Ovary (tissue), 10 donors: ENCODE results near the gene PRSS3. TPM values are rescaled to one million over a fixed set of nuclear protein-coding genes. Genes with fewer than 3 reads are reported as not detected.
"Not testable (repeated sequence)": the region's sequence is repeated elsewhere in the genome, so short reads cannot be mapped to it uniquely, and the experiment has no call there.

Experiments used
- DNase-seq, 5 donors: peaks; one replicate each; pipeline ENCODE4 v3.0.0-alpha.2; 2019 to 2020
- H3K27ac ChIP-seq, 2 donors: fragments of 200-600 bp; one replicate each; pipeline versions ENCODE4 v1.5.1 to v1.8.0; 2019 to 2022
- H3K27me3 ChIP-seq: fragments of 200-600 bp; one replicate; pipeline ENCODE4 v1.8.0; 2022
- H3K36me3 ChIP-seq: fragments of 200-600 bp; sonication (generic); one replicate; pipeline ENCODE4 v1.5.1; 2019
- H3K4me1 ChIP-seq: one replicate; pipeline ENCODE4 v1.8.1; 2013; ENCODE audit warnings: mild to moderate bottlenecking, moderate library complexity; ENCODE audit not compliant: insufficient read depth
- H3K4me3 ChIP-seq: fragments of 200-600 bp; sonication (generic); one replicate; pipeline ENCODE4 v1.5.1; 2017
- H3K9me3 ChIP-seq, 2 donors: fragments of 200-600 bp in 1 of 2; sonication (generic) in 1 of 2; one replicate each; pipeline versions ENCODE4 v1.5.1 to v1.8.1; 2013 to 2019; ENCODE audit warnings: mild to moderate bottlenecking in 1 of 2, moderate library complexity in 1 of 2
- EP300 ChIP-seq: sonication (generic); formaldehyde crosslinking; IDR thresholded peaks from one replicate; pipeline ENCODE4 v1.6.1; 2017; ENCODE audit warnings: antibody characterized with exemption
- POLR2A ChIP-seq: fragments of 450-650 bp; IDR thresholded peaks from one replicate; pipeline ENCODE4 v1.6.1; 2017; ENCODE audit warnings: antibody characterized with exemption, mild to moderate bottlenecking, moderate library complexity
- WGBS, 3 donors: extraction: QIAGEN DNeasy Blood & Tissue Kit in 1 of 3; methylation state at CpG; one replicate each; pipeline versions ENCODE4 v1.1.5 to v1.1.7; 2013 to 2017; 5-methylcytosine and 5-hydroxymethylcytosine counted together
- intact Hi-C, 4 donors: fragments of 100-400 bp; cut with DNase I; formaldehyde crosslinking; loops; one replicate each; pipeline versions ENCODE4 v1.11.0 to v1.15.1; 2022 to 2023
- long read RNA-seq, 3 donors: library from polyadenylated mRNA in 2 of 3; unstranded in 2 of 3; transcript quantifications; one replicate each; pipeline ENCODE4 v2.0.0 and lab custom pipeline, GENCODE V29; 2021 to 2026
- polyA plus RNA-seq, 2 donors: library from polyadenylated mRNA; stranded (reverse); fragments of 200-250 nt in 1 of 2; fragments of 350-450 nt in 1 of 2; fragmentation: Illumina TruSeq in 1 of 2; extraction: RNeasy Lipid Tissue Mini Kit (QIAGEN cat#74804) in 1 of 2; gene quantifications; one replicate each; pipeline ENCODE4 v1.2.3, GENCODE V29; 2013 to 2014
- total RNA-seq, 7 donors: library from RNA; depleted of rRNA in 2 of 7; stranded (reverse); fragments of >200 nt in 2 of 7; fragmentation: NEBNext Ultra II Directional in 3 of 7; extraction: Animal tissue kit (Norgen Biotek cat#: 25700) in 3 of 7; gene quantifications; one replicate each; pipeline versions ENCODE4 v1.1.0 to v1.2.4, GENCODE V29; 2016 to 2023
- TF ChIP-seq, protein P1 (sequence below), 3 donors: fragments of 450-650 bp in 2 of 3; fragments of 200-600 bp in 1 of 3; IDR thresholded peaks; one replicate each; pipeline versions ENCODE4 v1.5.1 to v1.8.0; 2016 to 2022; ENCODE audit warnings: antibody characterized with exemption in 3 of 3, mild to moderate bottlenecking in 1 of 3
- donor health status: DM: no; HTN: no; CAD: no; lungs with moderate emphysema.
- donor health status: DM: no; HTN: no; CAD: no.
- donor health status: Bipolar disorder and iron deficiency.
- donor health status: DM: yes; HTN: yes; CAD: no.
- donor health status: DM: no; HTN: no; CAD: no.
- donor health status: DM: yes; HTN: yes; CAD: no.

PRSS3 gene
- total RNA-seq (1 to 10 TPM in 2 of 7 donors, not detected in 5; 1.4 to 2.0 TPM), polyA plus RNA-seq (not detected)
- long read RNA-seq, donor 1 = 0 reads
- long read RNA-seq, donor 2 = 0 reads
- long read RNA-seq, donor 3 = 0 reads

DNA sequence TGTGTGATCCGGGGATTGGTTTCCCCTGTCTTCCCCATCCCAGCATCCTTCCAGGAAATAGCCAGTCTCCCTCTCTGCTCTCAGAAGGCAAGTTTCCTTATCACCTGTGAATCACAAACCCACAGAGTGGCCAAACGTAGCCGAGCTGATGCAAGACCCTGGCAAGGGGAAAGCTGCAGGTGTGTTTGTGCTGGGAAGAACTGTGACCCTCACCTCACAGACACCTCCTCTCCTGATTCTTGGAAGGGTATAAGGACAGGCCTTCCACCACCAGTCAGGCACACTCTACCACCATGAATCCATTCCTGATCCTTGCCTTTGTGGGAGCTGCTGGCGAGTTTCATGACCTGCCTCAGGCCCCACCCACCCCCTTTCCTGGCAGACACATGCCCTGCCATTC, at the start of gene PRSS3:
Gene PRSS3 (plus strand): TSS at position 281 of the 400 bp plus-strand sequence. CDS start 13 bp downstream, at position 294.
- Histone ChIP-seq H3K27ac (no peak within 1 kb of the TSS), H3K4me1 (no peaks in the 10 kb centered on the region), H3K27me3 (no peaks in the 10 kb centered on the region), H3K4me3 (no peak within 1 kb of the TSS), H3K36me3 (no peaks in the 10 kb centered on the region), H3K9me3 (no peaks in the 10 kb centered on the region)
- intact Hi-C loops = no loop called here
- 65 to 73% (median 69%) methylated on average over 4 of the region's 4 CpGs for WGBS, 3 donors
- no peak for DNase-seq
- TF ChIP-seq, protein P1, sequence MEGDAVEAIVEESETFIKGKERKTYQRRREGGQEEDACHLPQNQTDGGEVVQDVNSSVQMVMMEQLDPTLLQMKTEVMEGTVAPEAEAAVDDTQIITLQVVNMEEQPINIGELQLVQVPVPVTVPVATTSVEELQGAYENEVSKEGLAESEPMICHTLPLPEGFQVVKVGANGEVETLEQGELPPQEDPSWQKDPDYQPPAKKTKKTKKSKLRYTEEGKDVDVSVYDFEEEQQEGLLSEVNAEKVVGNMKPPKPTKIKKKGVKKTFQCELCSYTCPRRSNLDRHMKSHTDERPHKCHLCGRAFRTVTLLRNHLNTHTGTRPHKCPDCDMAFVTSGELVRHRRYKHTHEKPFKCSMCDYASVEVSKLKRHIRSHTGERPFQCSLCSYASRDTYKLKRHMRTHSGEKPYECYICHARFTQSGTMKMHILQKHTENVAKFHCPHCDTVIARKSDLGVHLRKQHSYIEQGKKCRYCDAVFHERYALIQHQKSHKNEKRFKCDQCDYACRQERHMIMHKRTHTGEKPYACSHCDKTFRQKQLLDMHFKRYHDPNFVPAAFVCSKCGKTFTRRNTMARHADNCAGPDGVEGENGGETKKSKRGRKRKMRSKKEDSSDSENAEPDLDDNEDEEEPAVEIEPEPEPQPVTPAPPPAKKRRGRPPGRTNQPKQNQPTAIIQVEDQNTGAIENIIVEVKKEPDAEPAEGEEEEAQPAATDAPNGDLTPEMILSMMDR (IDR thresholded peaks at IDR 0.05) = no peak
- TF ChIP-seq EP300 (no peak), POLR2A (no peak)

DNA sequence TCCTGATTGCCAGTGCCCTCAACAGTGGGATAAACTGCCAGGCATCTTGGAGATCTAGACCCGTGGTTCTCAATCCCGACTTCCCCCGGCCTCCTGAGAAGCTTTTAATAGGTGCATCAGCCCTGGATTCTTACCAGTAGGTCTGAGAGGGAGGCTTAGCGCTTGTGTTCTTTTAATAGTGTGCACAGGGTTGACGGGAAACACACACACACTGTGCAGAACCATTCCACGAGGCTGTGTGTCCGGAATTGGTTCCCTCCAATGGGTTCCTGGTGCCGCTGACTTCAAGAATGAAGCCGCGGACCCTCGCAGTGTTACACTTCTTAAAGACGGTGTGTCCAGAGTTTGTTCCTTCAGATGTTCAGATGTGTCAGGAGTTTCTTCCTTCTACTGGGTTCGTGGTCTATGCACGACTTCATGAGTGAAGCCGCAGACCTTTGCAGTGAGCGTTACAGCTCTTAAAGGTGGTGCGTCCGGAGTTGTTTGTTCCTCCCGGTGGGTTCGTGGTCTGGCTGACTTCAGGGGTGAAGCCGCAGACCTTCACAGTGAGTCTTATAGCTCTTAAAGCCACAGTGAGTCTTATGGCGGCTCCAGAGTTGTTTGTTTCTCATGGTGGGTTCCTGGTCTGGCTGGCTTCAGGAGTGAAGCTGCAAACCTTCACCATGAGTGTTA, 46.6 kb upstream of the PRSS3 start:
- H3K27me3 ChIP-seq = no peaks in the 10 kb centered on the region
- H3K27ac ChIP-seq = no peak overlapping the region
- 85 to 86% (median 86%) methylated on average over 22 of the region's 22 CpGs for WGBS, 3 donors
- DNase-seq = no peak
- H3K36me3 ChIP-seq = no peaks in the 10 kb centered on the region
- intact Hi-C loops = no loop called here
- H3K4me1 ChIP-seq = peaks cover 2% of the 10 kb centered on the region
- TF ChIP-seq EP300 (no peak), POLR2A (no peak)
- TF ChIP-seq, protein P1 (IDR thresholded peaks at IDR 0.05) = no peak
- H3K9me3 ChIP-seq = no peaks in the 10 kb centered on the region
- H3K4me3 ChIP-seq = no peak overlapping the region

DNA sequence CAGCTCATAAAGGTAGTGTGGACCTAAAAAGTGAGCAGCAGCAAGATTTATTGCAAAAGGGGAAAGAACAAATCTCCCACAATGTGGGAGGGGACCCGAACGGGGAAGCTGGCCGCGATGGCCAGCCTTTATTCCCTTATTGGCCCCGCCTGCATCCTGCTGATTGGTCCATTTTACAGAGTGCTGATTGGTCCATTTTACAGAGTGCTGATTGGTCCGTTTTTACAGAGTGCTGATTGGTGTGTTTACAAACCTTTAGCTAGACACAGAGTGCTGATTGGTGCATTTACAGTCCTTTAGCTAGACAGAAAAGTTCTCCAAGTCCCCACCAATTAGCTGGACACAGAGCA, 46.1 kb upstream of the PRSS3 start:
- DNase-seq, intact Hi-C loops, H3K36me3 ChIP-seq, H3K27me3 ChIP-seq, H3K27ac ChIP-seq, H3K9me3 ChIP-seq, H3K4me1 ChIP-seq, H3K4me3 ChIP-seq: not testable (repeated sequence)
- WGBS, 3 donors = 51 to 78% (median 67%) methylated on average over 6 of the region's 6 CpGs

DNA sequence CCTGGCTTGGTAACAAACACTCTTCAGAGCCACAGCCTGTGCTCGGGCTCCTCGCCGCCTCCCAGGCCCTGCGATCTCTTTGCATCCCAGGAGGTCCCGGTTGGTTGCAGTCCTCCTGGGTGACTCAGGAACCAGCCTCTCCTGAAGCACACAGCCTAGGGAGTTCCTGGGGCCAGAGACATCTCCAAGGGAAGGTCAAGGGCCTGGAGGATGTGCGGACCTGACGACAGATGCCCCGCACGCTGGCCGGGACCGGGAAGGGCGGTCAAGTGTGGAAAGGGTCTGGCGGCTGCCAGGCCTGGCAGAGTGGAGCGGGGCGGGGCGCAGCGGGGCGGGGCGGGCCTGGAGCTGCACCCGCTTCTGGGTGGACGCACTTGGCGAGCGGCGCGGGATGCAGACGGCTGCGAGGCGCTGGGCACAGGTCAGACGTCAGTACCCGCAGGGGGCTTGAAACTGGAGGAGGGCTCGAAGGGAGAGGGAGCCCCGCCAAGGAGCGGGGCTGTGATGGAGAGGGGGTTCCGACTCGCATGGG, 45.0 kb upstream of the PRSS3 start:
- no peak overlapping the region for H3K27ac ChIP-seq
- H3K4me3 ChIP-seq = peak overlapping the region; percentile 12
- 5 to 7% (median 5%) methylated on average over 20 to 35 of the region's 35 CpGs for WGBS, 3 donors
- TF ChIP-seq, protein P1 (IDR thresholded peaks at IDR 0.05) = no peak
- no peak for TF ChIP-seq POLR2A
- no peak for TF ChIP-seq EP300
- peaks cover 2% of the 10 kb centered on the region for H3K4me1 ChIP-seq
- H3K9me3 ChIP-seq = no peaks in the 10 kb centered on the region
- intact Hi-C loops = no loop called here
- no peaks in the 10 kb centered on the region for H3K27me3 ChIP-seq
- no peak for DNase-seq
- H3K36me3 ChIP-seq = no peaks in the 10 kb centered on the region

DNA sequence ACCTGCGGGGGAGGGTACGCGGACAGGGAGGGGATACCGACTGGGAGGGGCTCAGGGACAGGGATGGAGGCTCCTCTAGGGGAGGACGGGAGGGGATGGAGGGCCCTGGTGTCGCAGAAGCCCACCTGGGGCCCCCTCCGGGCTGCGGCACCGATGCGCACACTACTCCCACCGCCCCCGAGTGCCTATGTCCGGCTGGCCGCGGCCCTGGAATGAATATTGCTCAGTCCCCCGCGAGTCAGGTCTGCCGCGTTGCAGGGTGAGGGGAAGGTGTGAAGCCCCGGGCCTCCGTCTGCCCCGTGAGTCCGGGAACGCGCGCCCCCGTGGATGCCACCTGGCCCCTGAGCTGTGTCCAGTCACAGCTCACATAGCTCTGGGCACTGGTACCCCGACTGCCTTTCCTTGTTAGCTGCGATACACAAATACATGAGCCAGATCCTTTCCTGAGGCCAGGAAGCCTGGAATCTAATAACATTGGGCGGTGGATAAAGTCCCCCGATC, 44.5 kb upstream of the PRSS3 start:
- Histone ChIP-seq H3K27ac (no peak overlapping the region), H3K4me3 (peak overlapping the region; percentile 12), H3K9me3 (no peaks in the 10 kb centered on the region), H3K36me3 (no peaks in the 10 kb centered on the region), H3K27me3 (no peaks in the 10 kb centered on the region), H3K4me1 (peaks cover 2% of the 10 kb centered on the region)
- WGBS, 3 donors = 0 to 4% (median 1%) methylated on average over 18 to 31 of the region's 31 CpGs
- no peak for DNase-seq
- TF ChIP-seq EP300 (no peak), POLR2A (no peak)
- TF ChIP-seq, protein P1 (IDR thresholded peaks at IDR 0.05) = no peak
- intact Hi-C loops = no loop called here
